ENCODE data around the gene REL.

GRCh38 chr2:60852282-60852860 is 29.0 kb upstream of the REL start:
- TF ChIP-seq ZNF121 (tag by site-specific recombination; IDR thresholded peaks at IDR 0.05) (no peak), ZNF280D (tag by site-specific recombination; IDR thresholded peaks at IDR 0.05) (no peak), ZNF513 (tag by site-specific recombination; IDR thresholded peaks at IDR 0.05) (no peak), ZNF423 (tag by site-specific recombination; IDR thresholded peaks at IDR 0.05) (no peak), ZNF707 (tag by site-specific recombination; IDR thresholded peaks at IDR 0.05) (no peak), ZNF324 (tag by site-specific recombination; IDR thresholded peaks at IDR 0.05) (no peak), KLF1 (tag by site-specific recombination; IDR thresholded peaks at IDR 0.05) (no peak), ZNF175 (tag by site-specific recombination; IDR thresholded peaks at IDR 0.05) (no peak), IKZF3 (tag by site-specific recombination; IDR thresholded peaks at IDR 0.05) (no peak)
- TF ChIP-seq, protein P1, sequence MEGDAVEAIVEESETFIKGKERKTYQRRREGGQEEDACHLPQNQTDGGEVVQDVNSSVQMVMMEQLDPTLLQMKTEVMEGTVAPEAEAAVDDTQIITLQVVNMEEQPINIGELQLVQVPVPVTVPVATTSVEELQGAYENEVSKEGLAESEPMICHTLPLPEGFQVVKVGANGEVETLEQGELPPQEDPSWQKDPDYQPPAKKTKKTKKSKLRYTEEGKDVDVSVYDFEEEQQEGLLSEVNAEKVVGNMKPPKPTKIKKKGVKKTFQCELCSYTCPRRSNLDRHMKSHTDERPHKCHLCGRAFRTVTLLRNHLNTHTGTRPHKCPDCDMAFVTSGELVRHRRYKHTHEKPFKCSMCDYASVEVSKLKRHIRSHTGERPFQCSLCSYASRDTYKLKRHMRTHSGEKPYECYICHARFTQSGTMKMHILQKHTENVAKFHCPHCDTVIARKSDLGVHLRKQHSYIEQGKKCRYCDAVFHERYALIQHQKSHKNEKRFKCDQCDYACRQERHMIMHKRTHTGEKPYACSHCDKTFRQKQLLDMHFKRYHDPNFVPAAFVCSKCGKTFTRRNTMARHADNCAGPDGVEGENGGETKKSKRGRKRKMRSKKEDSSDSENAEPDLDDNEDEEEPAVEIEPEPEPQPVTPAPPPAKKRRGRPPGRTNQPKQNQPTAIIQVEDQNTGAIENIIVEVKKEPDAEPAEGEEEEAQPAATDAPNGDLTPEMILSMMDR (tag by site-specific recombination; IDR thresholded peaks at IDR 0.05): no peak

Data from HEK293 (cell line).